NCI-H2029 (cell line): ENCODE results near the gene CHST11.

Experiments used
- DNase-seq: peaks from one replicate; lab custom pipeline; 2025; lab: John Stamatoyannopoulos, UW

CHST11 gene

GRCh38 chr12:104809251-104809650 is 352.5 kb downstream of the CHST11 start:
- no peak for DNase-seq

GRCh38 chr12:104809706-104810385 is 353.1 kb downstream of the CHST11 start:
- no peak for DNase-seq
